Motor neuron (in vitro differentiated cells): ENCODE results near the gene RANBP6. TPM values are rescaled to one million over a fixed set of nuclear protein-coding genes. Genes with fewer than 3 reads are reported as not detected.
"Not testable (repeated sequence)": the region's sequence is repeated elsewhere in the genome, so short reads cannot be mapped to it uniquely, and the experiment has no call there.

Experiments
- ATAC-seq, 8 experiments: fragments of 200-7000 bp; cut with Tn5 transposase; replicated peaks in 6 of 8; 2 replicates each; pipeline ENCODE4 v1.8.0; 2021; ENCODE audit warnings: mild to moderate bottlenecking in 8 of 8, moderate library complexity in 8 of 8
- H3K27ac ChIP-seq, 2 donors: fragments of 250-450 bp; sonication (Bioruptor Pico); 2 replicates each; pipeline ENCODE4 v1.9.0; 2021; ENCODE audit warnings: antibody characterized with exemption in 2 of 2, mild to moderate bottlenecking in 2 of 2, moderate library complexity in 1 of 2
- H3K4me1 ChIP-seq, 2 donors: fragments of 250-450 bp; sonication (Bioruptor Pico); replicated peaks in 1 of 2; 2 replicates each; pipeline ENCODE4 v1.6.1; 2021; ENCODE audit warnings: antibody characterized with exemption in 2 of 2, mild to moderate bottlenecking in 2 of 2, moderate library complexity in 1 of 2
- H3K4me3 ChIP-seq, 5 donors: fragments of 250-450 bp; sonication (Bioruptor Pico); 2 replicates each; pipeline ENCODE4 v1.9.0; 2021; ENCODE audit warnings: antibody characterized with exemption in 5 of 5, mild to moderate bottlenecking in 5 of 5, moderate library complexity in 4 of 5
- WGBS, 10 experiments: fragments of 450-650 bp; shearing (Covaris generic); methylation state at CpG; one replicate each; pipeline ENCODE4 v1.0.0; 2022; 5-methylcytosine and 5-hydroxymethylcytosine counted together
- in situ Hi-C, 9 experiments: fragments of 400-800 bp; cut with MboI; loops; one replicate each; pipeline ENCODE4 v1.15.0; 2021; ENCODE audit warnings: low sequenced_read_pairs in 9 of 9, low pct_unique_long_range_greater_than_20kb in 2 of 9; ENCODE audit not compliant: unreplicated experiment in 9 of 9
- total RNA-seq, 8 experiments: library from RNA; unstranded; fragments of 300-600 nt; gene quantifications; 2 replicates each; pipeline versions ENCODE4 v1.2.3 to v1.2.4, GENCODE V29; 2022

RANBP6 gene
- total RNA-seq = 10 to 100 TPM; 21.8 to 43.9 (median 36.7) TPM

DNA sequence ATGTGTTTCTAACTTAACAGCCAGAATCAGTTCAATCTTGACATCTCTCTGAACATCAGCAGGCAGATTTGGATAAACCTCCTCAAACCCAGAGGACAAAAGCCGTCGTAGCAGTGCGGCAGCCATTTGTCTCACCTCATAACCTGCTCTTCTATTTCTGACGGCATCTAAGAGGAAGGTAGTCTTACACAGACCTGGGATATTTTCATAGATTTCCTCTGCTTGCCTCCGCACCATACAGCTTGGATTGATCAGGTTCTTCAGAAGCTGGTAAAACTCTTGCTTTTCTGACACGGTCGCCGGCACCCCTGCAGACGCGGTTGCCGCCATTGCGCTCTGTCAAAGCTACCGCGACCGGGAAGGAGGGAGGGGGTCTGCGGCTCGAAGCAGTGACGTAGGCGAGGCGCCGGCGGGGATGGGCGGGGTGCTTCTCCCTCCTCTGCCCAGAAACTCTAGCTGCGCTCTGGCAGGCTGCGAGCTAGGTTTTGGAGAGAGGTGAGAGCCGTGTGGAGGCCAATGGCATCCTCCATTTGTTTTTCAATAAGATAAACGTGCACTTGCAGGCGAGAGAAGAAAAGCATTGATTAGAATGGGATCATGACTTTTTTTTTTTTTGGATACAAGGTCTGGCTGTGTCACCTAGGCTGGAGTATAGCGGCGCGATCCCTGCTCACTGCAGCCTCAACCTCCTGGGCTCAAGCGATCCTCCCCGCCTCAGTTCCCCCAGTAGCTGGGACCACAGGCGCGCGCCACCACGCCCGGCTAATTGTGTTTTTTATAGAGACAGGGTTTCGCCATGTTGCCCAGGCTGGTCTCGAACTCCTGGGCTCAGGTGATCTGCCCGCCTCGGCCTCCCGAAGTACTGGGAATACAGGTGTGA lies at the start of gene RANBP6:
RANBP6 (minus strand) TSS at position 347 of the 880 bp plus-strand sequence; CDS start at position 330, 17 bp downstream.
- 0 to 82% (median 22%) methylated on average over 2 to 22 of the region's 43 CpGs; no CpG with 5 or more reads in 2 of the 10 experiments for WGBS, 10 experiments
- peak; percentile 94 to 100 (median 100) for ATAC-seq
- H3K4me1 ChIP-seq = peaks cover 17 to 29% of the 10 kb centered on the region in 2 donors
- H3K27ac ChIP-seq = peak within 1 kb of the TSS; percentile 89 to 90
- in situ Hi-C loops = no loop called here
- peak within 1 kb of the TSS; percentile 75 to 96 (median 80) for H3K4me3 ChIP-seq

DNA sequence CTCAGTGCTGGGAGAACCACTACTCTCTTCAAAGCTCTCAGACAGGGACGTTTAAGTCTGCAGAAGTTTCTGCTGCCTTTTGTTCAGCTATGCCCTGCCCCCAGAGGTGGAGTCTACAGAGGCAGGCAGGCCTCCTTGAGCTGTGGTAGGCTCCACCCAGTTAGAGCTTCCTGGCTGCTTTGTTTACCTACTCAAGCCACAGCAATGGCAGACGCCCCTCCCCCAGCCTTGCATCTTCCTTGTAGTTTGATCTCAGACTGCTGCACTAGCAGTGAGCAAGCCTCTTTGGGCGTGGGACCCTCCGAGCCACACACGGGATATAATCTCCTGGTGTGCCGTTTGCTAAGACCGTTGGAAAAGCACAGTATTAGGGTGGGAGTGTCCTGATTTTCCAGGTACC lies 47.7 kb upstream of the RANBP6 start:
- ATAC-seq, H3K27ac ChIP-seq, H3K4me1 ChIP-seq, H3K4me3 ChIP-seq: not testable (repeated sequence)
- in situ Hi-C loops = loop anchor here in 5 of 9 experiments (25.0 kb wide), 3 partner anchors 99 to 249 kb away; partner anchors contain the start of gene MLANA (in 3 of the 5)
- 0 to 100% (median 62%) methylated on average over 1 to 2 of the region's 7 CpGs; no CpG with 5 or more reads in 6 of the 10 experiments for WGBS, 10 experiments

DNA sequence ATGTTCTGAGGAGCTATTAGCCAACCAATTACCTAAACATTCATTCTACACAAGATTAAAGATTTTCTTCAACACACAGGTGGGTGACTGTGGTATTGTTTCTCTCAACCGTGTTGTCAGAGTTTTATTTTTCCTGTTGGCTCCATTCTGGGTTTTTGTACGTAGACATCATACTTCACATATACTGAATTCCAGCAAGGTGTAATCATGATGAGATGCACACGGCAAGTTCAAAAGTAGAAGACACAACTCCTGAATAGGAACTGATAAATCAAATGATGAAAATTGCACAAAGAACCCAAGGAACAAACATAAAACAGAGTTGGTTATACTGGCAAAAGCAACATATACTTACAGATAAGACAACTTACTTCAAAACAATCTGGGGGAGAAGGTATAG lies 40.2 kb upstream of the RANBP6 start:
- Histone ChIP-seq H3K4me3 (no peak overlapping the region), H3K4me1 (no peaks in the 10 kb centered on the region), H3K27ac (no peak overlapping the region)
- ATAC-seq = no peak
- in situ Hi-C loops = loop anchor here in 5 of 9 experiments (25.0 kb wide), 3 partner anchors 107 to 257 kb away; partner anchors contain the start of gene MLANA (in 3 of the 5)
- 20 to 93% (median 70%) methylated on average over 1 to 3 of the region's 3 CpGs; no CpG with 5 or more reads in 2 of the 10 experiments for WGBS, 10 experiments

DNA sequence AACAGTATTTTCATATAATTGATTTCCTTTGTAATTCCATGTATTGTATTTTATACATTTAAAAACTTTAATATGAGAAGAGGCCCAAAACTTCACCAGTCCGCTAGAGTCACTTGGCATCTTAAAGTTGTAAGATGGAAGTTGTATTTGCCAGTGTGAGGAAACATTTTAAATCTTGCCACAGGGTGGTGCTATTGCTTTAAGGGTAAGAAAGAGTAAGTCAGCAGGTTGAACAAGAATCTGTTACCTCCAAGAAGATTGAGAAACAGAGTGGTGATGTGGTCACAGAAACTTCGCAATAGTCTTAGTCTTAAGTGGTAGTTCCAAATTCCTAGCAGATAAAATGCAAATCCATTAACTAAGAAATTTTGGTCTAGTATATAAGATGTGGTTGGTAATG lies 39.8 kb upstream of the RANBP6 start:
- no peaks in the 10 kb centered on the region for H3K4me1 ChIP-seq
- H3K4me3 ChIP-seq = no peak overlapping the region
- in situ Hi-C loops = loop anchor here in 5 of 9 experiments (25.0 kb wide), 3 partner anchors 107 to 257 kb away; partner anchors contain the start of gene MLANA (in 3 of the 5)
- H3K27ac ChIP-seq = no peak overlapping the region
- peak in 3 of 8 experiments; percentile 54 to 78 (median 68) for ATAC-seq
- 0 to 67% (median 23%) methylated on average over 1 to 2 of the region's 2 CpGs; no CpG with 5 or more reads in 2 of the 10 experiments for WGBS, 10 experiments

DNA sequence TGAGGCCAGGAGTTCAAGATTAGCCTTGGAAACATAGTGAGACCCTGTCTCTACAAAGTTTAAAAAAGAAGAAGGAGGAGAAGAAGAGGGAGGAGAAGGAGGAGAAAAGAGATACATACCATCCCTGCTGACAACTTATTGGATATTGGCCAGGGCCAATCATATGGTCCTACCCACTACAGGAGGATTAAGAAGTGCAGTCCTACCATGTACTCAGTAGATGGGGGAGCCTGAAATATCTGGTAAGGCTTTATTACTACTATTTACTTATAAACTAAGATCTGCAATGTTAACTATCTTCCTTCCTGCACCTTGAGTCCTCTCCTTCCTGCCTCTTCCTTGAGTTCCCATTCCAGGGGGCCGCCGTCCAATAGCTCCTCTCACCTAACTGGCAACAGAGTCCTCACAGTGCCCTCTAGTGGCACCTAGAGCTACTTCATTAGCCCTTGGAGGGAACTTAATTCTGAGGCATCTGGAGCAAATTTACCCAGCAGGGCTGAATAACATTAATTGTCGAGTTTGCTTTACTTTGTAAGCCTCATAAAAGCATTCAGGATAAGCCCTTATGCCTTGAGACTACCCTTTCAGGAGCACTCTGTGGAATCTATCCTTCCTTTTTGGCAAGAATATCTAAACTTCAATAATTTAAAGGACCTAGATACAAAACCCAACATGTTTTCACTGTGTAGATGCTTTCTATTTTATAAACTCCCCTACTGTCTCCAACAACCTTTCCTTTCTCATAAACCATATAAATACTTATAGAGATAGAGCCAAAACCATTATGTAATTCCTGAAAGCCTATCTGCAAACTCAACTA lies 39.1 kb upstream of the RANBP6 start:
- no peaks in the 10 kb centered on the region for H3K4me1 ChIP-seq
- WGBS, 10 experiments = 0 to 25% (median 8%) methylated on average over 1 to 3 of the region's 3 CpGs; no CpG with 5 or more reads in 3 of the 10 experiments
- H3K4me3 ChIP-seq = no peak overlapping the region
- in situ Hi-C loops = loop anchor here in 5 of 9 experiments (25.0 kb wide), 3 partner anchors 108 to 258 kb away; partner anchors contain the start of gene MLANA (in 3 of the 5)
- H3K27ac ChIP-seq = no peak overlapping the region
- peak; percentile 58 to 93 (median 83) for ATAC-seq

DNA sequence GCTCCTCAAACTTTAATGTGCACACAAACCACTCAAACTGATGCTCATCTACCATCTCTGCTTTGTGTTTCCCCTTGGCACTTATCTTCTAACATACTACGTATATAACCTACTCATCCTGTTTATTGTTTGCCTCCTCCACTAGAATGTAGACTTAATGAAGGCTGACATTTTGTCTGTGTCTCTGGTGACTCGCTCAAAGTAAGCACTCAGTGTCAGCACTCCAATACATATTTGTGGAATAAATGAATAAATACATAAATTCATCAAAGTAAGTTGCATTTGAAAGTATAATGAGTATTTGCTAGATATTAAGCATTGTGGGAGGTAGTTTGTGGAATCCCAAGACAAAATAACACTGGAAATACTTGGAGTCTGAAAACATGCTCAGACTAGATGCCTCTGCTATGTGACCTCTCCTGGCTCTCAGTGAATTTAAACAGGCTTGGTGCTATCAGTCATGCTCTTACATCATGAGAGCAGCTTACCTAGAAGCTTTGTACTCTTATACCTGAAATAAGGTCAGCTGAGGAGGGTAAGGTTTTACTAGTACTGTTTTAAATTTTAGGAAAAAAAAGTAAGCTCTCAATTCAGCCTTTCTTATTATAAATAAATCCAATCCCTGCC lies 37.0 kb upstream of the RANBP6 start:
- peak in 4 of 8 experiments; percentile 18 to 78 (median 44) for ATAC-seq
- in situ Hi-C loops = loop anchor here in 5 of 9 experiments (25.0 kb wide), 3 partner anchors 110 to 260 kb away; partner anchors contain the start of gene MLANA (in 3 of the 5)
- Histone ChIP-seq H3K4me1 (no peaks in the 10 kb centered on the region), H3K27ac (no peak overlapping the region), H3K4me3 (no peak overlapping the region)
- WGBS, 10 experiments = 0 to 91% (median 80%) methylated on average over 1 to 2 of the region's 2 CpGs; no CpG with 5 or more reads in 2 of the 10 experiments

DNA sequence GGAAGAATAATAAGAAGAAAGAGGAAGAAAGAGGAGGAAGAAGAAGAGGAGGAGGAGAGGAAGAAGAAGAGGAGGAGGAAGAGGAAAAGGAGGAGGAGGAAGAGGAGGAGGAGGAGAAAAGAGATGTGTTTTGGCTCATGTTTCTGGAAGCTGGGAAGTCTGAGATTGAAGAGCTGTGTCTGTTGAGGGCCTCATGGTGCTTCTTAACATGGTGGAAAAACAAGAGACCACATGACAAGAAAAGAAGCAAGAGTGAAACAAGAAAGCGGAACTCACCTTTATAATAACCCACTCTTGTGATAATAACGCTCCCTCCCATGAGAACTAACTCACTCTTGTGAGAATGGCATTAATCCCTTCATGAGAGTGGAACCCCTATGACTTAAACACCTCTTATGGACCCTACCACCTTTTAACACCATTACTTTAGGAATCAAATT lies 36.1 kb upstream of the RANBP6 start:
- Histone ChIP-seq H3K4me3 (no peak overlapping the region), H3K4me1 (no peaks in the 10 kb centered on the region), H3K27ac (no peak overlapping the region)
- in situ Hi-C loops = loop anchor here in 5 of 9 experiments (25.0 kb wide), 3 partner anchors 111 to 261 kb away; partner anchors contain the start of gene MLANA (in 3 of the 5)
- 80 to 90% (median 83%) methylated on average over 1 to 2 of the region's 2 CpGs; no CpG with 5 or more reads in 6 of the 10 experiments for WGBS, 10 experiments
- ATAC-seq = no peak

DNA sequence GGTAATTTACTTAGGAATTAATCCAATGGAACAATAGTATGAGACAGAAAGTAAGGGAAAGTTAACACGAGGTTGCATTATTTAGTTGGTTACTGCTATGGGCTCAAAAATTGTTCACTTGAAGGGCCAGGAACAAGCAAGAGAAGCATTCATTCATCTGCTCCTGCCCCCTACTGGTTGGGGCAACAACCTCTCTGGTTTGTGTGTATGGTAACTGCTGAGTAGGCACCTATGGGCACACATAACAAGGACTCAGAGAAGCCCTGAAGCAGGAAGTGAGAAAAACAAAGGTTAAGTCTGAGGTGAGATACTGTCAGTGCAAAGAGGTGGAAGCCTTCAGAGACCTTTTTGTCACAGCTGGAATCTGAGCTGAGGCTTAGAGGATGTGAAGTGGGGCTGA lies 34.4 kb upstream of the RANBP6 start:
- H3K27ac ChIP-seq = no peak overlapping the region
- ATAC-seq = no peak
- no peaks in the 10 kb centered on the region for H3K4me1 ChIP-seq
- no peak overlapping the region for H3K4me3 ChIP-seq
- in situ Hi-C loops = loop anchor here in 5 of 9 experiments (25.0 kb wide), 3 partner anchors 113 to 263 kb away; partner anchors contain the start of gene MLANA (in 4 of the 5)
- WGBS, 10 experiments = 40 to 100% (median 82%) methylated on average over 1 of the region's 1 CpG; no CpG with 5 or more reads in 4 of the 10 experiments

DNA sequence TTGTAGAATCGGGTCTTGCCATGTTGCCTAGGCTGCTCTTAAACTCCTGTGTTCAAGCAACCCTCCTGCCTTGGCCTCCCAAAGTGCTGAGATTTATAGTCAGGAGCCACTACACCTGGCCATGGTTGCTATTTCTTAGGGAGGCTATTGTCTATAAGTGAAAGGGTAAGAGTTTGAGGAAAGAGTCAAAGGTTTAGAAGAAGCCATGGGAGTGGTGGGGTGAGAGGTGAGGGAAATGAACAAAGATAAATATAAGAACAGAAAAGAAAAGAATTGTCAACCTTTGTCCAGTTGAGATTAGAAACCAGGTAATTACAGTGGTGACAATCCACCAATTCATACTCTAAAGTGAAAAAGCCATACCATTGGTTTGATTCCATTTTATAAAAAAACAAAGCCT lies 32.6 kb upstream of the RANBP6 start:
- H3K4me3 ChIP-seq = no peak overlapping the region
- H3K27ac ChIP-seq = no peak overlapping the region
- in situ Hi-C loops = loop anchor here in 1 of 9 experiments (25.0 kb wide), 1 partner anchor 161 kb away; the partner anchor contains the start of gene MLANA
- no peak for ATAC-seq
- 40 to 100% (median 59%) methylated on average over 1 of the region's 1 CpG; no CpG with 5 or more reads in 6 of the 10 experiments for WGBS, 10 experiments
- H3K4me1 ChIP-seq = no peaks in the 10 kb centered on the region

DNA sequence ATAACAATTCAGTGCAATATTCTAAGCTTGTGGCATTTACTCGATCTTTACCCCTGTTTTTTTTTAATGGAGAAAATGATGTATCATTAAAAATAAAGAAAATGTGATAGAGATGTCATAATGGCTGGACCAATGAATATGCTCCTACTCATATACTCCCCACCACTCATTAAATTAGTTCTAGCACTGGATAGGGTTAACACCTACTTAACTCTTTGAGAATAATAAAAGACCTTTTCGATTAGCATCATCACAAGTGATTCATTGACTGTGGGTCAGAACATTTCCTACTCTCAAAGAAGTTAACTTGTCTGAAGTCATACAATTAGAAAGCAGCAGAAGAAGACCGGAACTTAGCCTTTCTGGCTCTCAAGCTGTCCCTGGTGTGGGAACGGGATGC lies 31.6 kb upstream of the RANBP6 start:
- H3K4me1 ChIP-seq = no peaks in the 10 kb centered on the region
- H3K4me3 ChIP-seq = no peak overlapping the region
- in situ Hi-C loops = loop anchor here in 1 of 9 experiments (25.0 kb wide), 1 partner anchor 160 kb away; the partner anchor contains the start of gene MLANA
- no peak overlapping the region for H3K27ac ChIP-seq
- WGBS, 10 experiments = 26 to 100% (median 56%) methylated on average over 1 to 4 of the region's 4 CpGs
- ATAC-seq = no peak

DNA sequence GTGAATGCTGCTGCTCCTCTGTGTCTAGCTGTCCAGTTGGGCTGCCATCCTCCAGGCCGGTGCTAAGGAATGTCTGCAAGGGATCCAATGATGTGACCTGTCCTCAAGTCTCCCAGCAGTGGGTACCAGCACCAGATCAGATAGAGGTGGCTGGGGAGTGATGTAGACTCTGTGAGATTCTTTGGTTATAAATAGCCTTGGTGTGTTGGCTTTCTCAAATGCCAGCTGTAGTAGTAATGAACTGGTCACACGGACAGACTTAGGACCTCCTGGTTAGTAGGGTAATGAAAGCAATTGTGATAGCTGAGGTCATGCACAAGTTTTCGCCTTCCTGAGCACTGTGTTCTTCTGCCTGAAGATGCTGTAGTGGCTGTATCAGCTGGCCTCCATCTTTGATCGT lies 29.9 kb upstream of the RANBP6 start:
- in situ Hi-C loops = loop anchor here in 1 of 9 experiments (25.0 kb wide), 1 partner anchor 158 kb away; the partner anchor contains the start of gene MLANA
- no peak overlapping the region for H3K27ac ChIP-seq
- no peaks in the 10 kb centered on the region for H3K4me1 ChIP-seq
- WGBS, 10 experiments = 52 to 100% (median 67%) methylated on average over 1 to 4 of the region's 4 CpGs; no CpG with 5 or more reads in 5 of the 10 experiments
- ATAC-seq = no peak
- no peak overlapping the region for H3K4me3 ChIP-seq
